OCI-LY3 (cell line): Measurements from ENCODE around the gene TCEAL3.

Experiments used
- EZH2phosphoT487 ChIP-seq: fragments of 200-600 bp; shearing (Covaris generic); IDR thresholded peaks from 2 replicates; pipeline ENCODE4 v1.6.1; 2018; ENCODE audit warnings: antibody characterized with exemption, mixed run types, low read depth
- TF ChIP-seq, protein P1 (sequence below): fragments of 200-600, 300-600 bp; sonication (generic); IDR thresholded peaks from 2 replicates; pipeline ENCODE4 v1.5.1; 2014; ENCODE audit warnings: antibody characterized with exemption, low read length, low read depth

DNA sequence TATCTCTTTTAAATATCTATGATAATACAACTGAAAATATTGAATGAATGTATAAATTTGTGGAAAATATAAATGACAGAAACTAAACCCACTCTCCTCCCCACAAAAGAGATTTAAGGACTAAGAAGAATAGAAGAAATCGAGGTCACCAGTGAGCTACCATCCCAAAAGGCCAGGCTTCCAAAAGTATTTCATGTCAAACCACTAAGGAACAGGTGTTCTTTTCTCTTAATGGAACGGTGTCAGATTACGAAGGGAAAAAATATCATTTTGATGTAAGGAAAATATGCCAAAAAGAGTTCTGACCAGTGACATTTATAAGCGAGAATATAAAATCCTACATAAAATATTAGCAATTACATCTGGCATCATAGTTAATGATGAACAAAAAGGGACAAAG, 36.0 kb upstream of the TCEAL3 start:
- TF ChIP-seq, protein P1, sequence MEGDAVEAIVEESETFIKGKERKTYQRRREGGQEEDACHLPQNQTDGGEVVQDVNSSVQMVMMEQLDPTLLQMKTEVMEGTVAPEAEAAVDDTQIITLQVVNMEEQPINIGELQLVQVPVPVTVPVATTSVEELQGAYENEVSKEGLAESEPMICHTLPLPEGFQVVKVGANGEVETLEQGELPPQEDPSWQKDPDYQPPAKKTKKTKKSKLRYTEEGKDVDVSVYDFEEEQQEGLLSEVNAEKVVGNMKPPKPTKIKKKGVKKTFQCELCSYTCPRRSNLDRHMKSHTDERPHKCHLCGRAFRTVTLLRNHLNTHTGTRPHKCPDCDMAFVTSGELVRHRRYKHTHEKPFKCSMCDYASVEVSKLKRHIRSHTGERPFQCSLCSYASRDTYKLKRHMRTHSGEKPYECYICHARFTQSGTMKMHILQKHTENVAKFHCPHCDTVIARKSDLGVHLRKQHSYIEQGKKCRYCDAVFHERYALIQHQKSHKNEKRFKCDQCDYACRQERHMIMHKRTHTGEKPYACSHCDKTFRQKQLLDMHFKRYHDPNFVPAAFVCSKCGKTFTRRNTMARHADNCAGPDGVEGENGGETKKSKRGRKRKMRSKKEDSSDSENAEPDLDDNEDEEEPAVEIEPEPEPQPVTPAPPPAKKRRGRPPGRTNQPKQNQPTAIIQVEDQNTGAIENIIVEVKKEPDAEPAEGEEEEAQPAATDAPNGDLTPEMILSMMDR: no peak
- TF ChIP-seq EZH2phosphoT487: no peak
